ENCODE measurements around the gene ZNRF2.

- TF ChIP-seq POLR2AphosphoS5 (IDR thresholded peaks at IDR 0.05; ENCODE audit: insufficient read depth, low read depth, low read length) (no peak), POLR2A (IDR thresholded peaks at IDR 0.05; ENCODE audit: low read depth, low read length) (no peak), CTCF (IDR thresholded peaks at IDR 0.05; ENCODE audit: extremely low read depth in 1 of 2, insufficient read depth in 1 of 2, low read depth in 1 of 2, low read length in 2 of 2) (no peak), EZH2 (IDR thresholded peaks at IDR 0.05; ENCODE audit: borderline replicate concordance, low read depth, low read length, severe bottlenecking) (no peak), JUN (IDR thresholded peaks at IDR 0.05; ENCODE audit: borderline replicate concordance, insufficient read depth, insufficient read length, low read depth) (no peak), MYC (IDR thresholded peaks at IDR 0.05; ENCODE audit: low read depth, low read length) (no peak)
These were observed 10.8 kb upstream of the ZNRF2 start for GRCh38 chr7:30273552-30273951.

All from endothelial cell of umbilical vein (primary cell).